ENCODE results near the gene AAMP.
A peak's percentile ranks its signal among the peaks of the same experiment; 100 is the strongest.

Gene AAMP

DNA sequence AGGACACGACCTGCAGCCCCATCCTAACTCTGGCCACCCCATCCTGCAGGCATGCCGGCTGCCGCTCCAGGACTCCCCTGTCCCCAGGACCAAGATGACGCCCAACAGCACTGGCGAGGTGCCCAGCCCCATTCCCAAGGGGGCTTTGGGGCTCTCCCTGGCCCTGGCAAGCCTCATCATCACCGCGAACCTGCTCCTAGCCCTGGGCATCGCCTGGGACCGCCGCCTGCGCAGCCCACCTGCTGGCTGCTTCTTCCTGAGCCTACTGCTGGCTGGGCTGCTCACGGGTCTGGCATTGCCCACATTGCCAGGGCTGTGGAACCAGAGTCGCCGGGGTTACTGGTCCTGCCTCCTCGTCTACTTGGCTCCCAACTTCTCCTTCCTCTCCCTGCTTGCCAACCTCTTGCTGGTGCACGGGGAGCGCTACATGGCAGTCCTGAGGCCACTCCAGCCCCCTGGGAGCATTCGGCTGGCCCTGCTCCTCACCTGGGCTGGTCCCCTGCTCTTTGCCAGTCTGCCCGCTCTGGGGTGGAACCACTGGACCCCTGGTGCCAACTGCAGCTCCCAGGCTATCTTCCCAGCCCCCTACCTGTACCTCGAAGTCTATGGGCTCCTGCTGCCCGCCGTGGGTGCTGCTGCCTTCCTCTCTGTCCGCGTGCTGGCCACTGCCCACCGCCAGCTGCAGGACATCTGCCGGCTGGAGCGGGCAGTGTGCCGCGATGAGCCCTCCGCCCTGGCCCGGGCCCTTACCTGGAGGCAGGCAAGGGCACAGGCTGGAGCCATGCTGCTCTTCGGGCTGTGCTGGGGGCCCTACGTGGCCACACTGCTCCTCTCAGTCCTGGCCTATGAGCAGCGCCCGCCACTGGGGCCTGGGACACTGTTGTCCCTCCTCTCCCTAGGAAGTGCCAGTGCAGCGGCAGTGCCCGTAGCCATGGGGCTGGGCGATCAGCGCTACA lies 7.0 kb downstream of the AAMP start:
- no peak for TF ChIP-seq CEBPB (IDR thresholded peaks at IDR 0.05)
- no peak for TF ChIP-seq RAD21 (IDR thresholded peaks at IDR 0.05; ENCODE audit: low read depth)
- no peak for TF ChIP-seq ZBTB7A (IDR thresholded peaks at IDR 0.05; ENCODE audit: low read depth)
- no peak for TF ChIP-seq EGR1 (IDR thresholded peaks at IDR 0.05)
- TF ChIP-seq YY1 (IDR thresholded peaks at IDR 0.05; ENCODE audit: low read depth) = no peak
- no peak for TF ChIP-seq TCF12 (IDR thresholded peaks at IDR 0.05; ENCODE audit: low read depth)
- TF ChIP-seq TEAD4 (IDR thresholded peaks at IDR 0.05) = no peak
- no peak for TF ChIP-seq USF1 (IDR thresholded peaks at IDR 0.05)

DNA sequence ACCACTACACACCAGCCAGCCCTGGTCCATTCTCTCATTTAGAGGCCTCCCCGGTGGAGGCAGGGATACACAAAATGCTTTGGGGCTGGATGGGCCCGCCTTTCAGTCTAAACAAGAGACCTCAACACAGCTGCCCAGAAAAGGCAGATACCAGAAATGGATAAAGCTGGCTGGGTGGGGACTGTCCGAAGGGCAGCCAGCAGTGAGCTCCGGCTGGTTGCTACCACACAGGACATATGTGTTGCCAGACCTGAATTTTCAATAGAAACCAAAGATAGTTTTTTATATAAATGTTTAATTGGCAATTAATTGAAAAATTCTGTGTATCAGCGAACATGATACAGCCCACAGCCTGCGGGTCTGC lies 7.7 kb downstream of the AAMP start:
- TF ChIP-seq EP300 (IDR thresholded peaks at IDR 0.05; ENCODE audit: borderline replicate concordance) = no peak

GRCh38 chr2:218261423-218262236 lies 8.3 kb downstream of the AAMP start:
- TF ChIP-seq RAD21 (IDR thresholded peaks at IDR 0.05; ENCODE audit: low read depth) (no peak), TCF12 (IDR thresholded peaks at IDR 0.05; ENCODE audit: low read depth) (no peak), FOXM1 (IDR thresholded peaks at IDR 0.05; ENCODE audit: borderline replicate concordance, low read depth) (no peak), USF1 (IDR thresholded peaks at IDR 0.05) (no peak), EP300 (IDR thresholded peaks at IDR 0.05; ENCODE audit: borderline replicate concordance) (no peak), NFIC (IDR thresholded peaks at IDR 0.05) (no peak), CEBPB (IDR thresholded peaks at IDR 0.05) (no peak), CREB1 (IDR thresholded peaks at IDR 0.05; ENCODE audit: low read depth) (no peak)

DNA sequence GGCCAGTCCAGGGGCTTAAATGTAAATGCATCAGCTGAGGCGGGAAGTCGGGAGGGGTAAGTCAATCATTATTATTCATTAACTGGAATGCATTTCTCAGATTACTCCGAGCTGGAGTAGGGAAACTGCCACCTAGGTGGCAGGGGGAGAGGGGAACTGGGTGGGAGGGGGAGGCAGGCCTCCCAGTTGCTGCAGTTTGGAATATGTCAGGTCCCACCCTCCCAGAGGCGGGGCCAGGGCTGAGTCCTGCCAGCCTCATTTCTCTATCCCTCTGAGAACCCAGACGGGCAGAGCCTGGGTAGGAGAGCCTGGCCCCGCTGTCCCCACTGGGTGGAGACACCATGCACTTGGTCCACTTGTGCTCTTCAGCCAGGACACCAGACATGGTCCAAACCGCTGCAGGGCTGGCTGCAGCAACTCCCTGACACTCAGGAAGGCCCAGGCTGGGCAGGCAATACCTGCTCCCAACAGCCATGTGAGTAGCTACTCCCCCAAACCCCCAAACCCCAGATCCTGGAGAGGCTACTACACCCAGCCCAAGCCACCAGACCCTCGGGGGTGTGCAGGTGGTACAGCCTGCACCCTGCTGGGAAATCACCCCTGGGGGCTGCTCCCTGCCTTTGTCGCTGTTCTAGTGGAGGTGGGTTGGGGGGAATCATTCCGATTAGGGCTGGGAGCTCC lies 9.1 kb downstream of the AAMP start, which contains the start of gene GPBAR1:
TSS of gene GPBAR1 (plus strand) at position 274 of the 681 bp plus-strand sequence. CDS start 1,710 bp downstream, outside the sequence.
- TF ChIP-seq FOXM1 (IDR thresholded peaks at IDR 0.05; ENCODE audit: borderline replicate concordance, low read depth) = no peak
- no peak for TF ChIP-seq CREB1 (IDR thresholded peaks at IDR 0.05; ENCODE audit: low read depth)
- no peak for TF ChIP-seq TAF1 (IDR thresholded peaks at IDR 0.05; ENCODE audit: low read depth)
- no peak for TF ChIP-seq NFIC (IDR thresholded peaks at IDR 0.05)
- TF ChIP-seq, protein P1, sequence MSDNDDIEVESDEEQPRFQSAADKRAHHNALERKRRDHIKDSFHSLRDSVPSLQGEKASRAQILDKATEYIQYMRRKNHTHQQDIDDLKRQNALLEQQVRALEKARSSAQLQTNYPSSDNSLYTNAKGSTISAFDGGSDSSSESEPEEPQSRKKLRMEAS (IDR thresholded peaks at IDR 0.05) = no peak
- TF ChIP-seq CEBPB (IDR thresholded peaks at IDR 0.05) = no peak
- TF ChIP-seq ZBTB7A (IDR thresholded peaks at IDR 0.05; ENCODE audit: low read depth) = 0 out of 2 replicates have a peak, but pooled peaks have one; percentile 62
- no peak for TF ChIP-seq REST (IDR thresholded peaks at IDR 0.05; ENCODE audit: low read depth)
- TF ChIP-seq TEAD4 (IDR thresholded peaks at IDR 0.05) = no peak

DNA sequence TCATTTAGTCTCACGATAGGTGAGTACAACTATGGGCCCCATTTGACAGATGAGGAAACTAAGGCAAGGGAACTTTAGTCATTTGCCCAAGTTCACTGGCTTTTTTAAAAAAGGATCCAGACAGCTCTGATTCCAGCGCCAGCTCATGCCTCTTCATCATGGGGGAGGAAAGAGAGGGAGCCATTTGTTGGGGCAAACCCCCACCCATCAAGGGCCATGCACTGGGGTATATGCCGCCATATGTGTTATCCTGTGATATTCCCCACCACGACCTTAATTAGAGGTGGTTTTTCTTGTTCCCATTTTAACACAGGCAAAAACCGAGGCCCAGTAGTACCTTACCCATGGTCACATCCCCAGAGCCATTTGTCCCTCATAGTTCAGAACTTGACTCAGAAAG lies 9.8 kb downstream of the AAMP start:
- TF ChIP-seq FOXM1 (IDR thresholded peaks at IDR 0.05; ENCODE audit: borderline replicate concordance, low read depth) = no peak
- no peak for TF ChIP-seq CREB1 (IDR thresholded peaks at IDR 0.05; ENCODE audit: low read depth)
- TF ChIP-seq, protein P1 (IDR thresholded peaks at IDR 0.05) = no peak
- TF ChIP-seq CEBPB (IDR thresholded peaks at IDR 0.05) = no peak
- TF ChIP-seq REST (IDR thresholded peaks at IDR 0.05; ENCODE audit: low read depth) = no peak
